Testis (tissue), 2 donors: ENCODE data around the gene WRNIP1.

Experiments used
- CTCF ChIP-seq, 3 experiments: fragments of 450-650 bp in 2 of 3; fragments of 200-600 bp in 1 of 3; sonication (generic) in 1 of 3; IDR thresholded peaks; one replicate each; pipeline ENCODE4 v1.5.1; 2016 to 2019; ENCODE audit warnings: antibody characterized with exemption in 3 of 3, mild to moderate bottlenecking in 2 of 3, moderate library complexity in 1 of 3
- POLR2A ChIP-seq: fragments of 450-650 bp; IDR thresholded peaks from one replicate; pipeline ENCODE4 v1.6.1; 2017; ENCODE audit warnings: antibody characterized with exemption, mild to moderate bottlenecking, moderate library complexity

- TF ChIP-seq CTCF (IDR thresholded peaks at IDR 0.05), result no peak
- TF ChIP-seq POLR2A, result no peak
Measured at GRCh38 chr6:2739335-2739734, 25.9 kb upstream of the WRNIP1 start.
